GM23338 (cell line): ENCODE measurements around the gene IFT52. TPM values are rescaled to one million over a fixed set of nuclear protein-coding genes. Genes with fewer than 3 reads are reported as not detected.

Experiments
- ATAC-seq: fragments of 200-7000 bp; cut with Tn5 transposase; 3 replicates; pipeline ENCODE4 v1.9.1; 2020
- DNase-seq: peaks from one replicate; pipeline ENCODE4 v3.0.0-alpha.2; 2015; ENCODE audit warnings: low spot score
- H2AFZ ChIP-seq: fragments of 200-600 bp; sonication (generic); 2 replicates; pipeline ENCODE4 v1.8.0; 2016; ENCODE audit warnings: antibody characterized with exemption, mild to moderate bottlenecking, moderate library complexity
- H3F3A ChIP-seq: fragments of 200-600 bp; sonication (generic); replicated peaks from 2 replicates; pipeline ENCODE4 v1.8.0; 2017; ENCODE audit warnings: antibody characterized with exemption, mixed run types, low read depth
- H3K27ac ChIP-seq: fragments of 200-600 bp; sonication (generic); 2 replicates; pipeline ENCODE4 v1.6.1; 2016; ENCODE audit warnings: low read depth
- H3K27me3 ChIP-seq: fragments of 200-600 bp; sonication (generic); 2 replicates; pipeline ENCODE4 v1.8.0; 2016; ENCODE audit warnings: mild to moderate bottlenecking, mixed run types, moderate library complexity; ENCODE audit not compliant: insufficient read depth
- H3K36me3 ChIP-seq: fragments of 200-600 bp; sonication (generic); 2 replicates; pipeline ENCODE4 v1.8.0; 2016; ENCODE audit warnings: mild to moderate bottlenecking; ENCODE audit not compliant: insufficient read depth
- H3K4me1 ChIP-seq: fragments of 200-600 bp; sonication (generic); 2 replicates; pipeline ENCODE4 v1.8.0; 2016; ENCODE audit warnings: mild to moderate bottlenecking, moderate library complexity; ENCODE audit not compliant: insufficient read depth
- H3K4me2 ChIP-seq: fragments of 200-600 bp; sonication (generic); 2 replicates; pipeline ENCODE4 v1.7.1; 2017; ENCODE audit warnings: mixed run types
- H3K4me3 ChIP-seq: fragments of 200-600 bp; sonication (generic); 2 replicates; pipeline ENCODE4 v1.6.1; 2016; ENCODE audit warnings: mixed run types
- H3K79me2 ChIP-seq: fragments of 200-600 bp; sonication (generic); replicated peaks from 2 replicates; pipeline ENCODE4 v1.8.0; 2017; ENCODE audit warnings: mild to moderate bottlenecking; ENCODE audit not compliant: insufficient read depth
- H3K9me2 ChIP-seq: fragments of 200-600 bp; sonication (generic); 2 replicates; pipeline ENCODE4 v1.8.0; 2017; ENCODE audit not compliant: insufficient read depth
- H4K20me1 ChIP-seq: fragments of 200-600 bp; sonication (generic); replicated peaks from 2 replicates; pipeline ENCODE4 v1.8.0; 2017; ENCODE audit warnings: mild to moderate bottlenecking; ENCODE audit not compliant: insufficient read depth
- H3K27ac Mint-ChIP-seq: 2 replicates; pipeline ENCODE4 v1.8.0; 2020; ENCODE audit warnings: inconsistent platforms, mild to moderate bottlenecking, moderate library complexity, mixed read lengths
- H3K27me3 Mint-ChIP-seq: 3 replicates; pipeline ENCODE4 v1.8.0; 2022; ENCODE audit warnings: low read depth, mild to moderate bottlenecking, moderate library complexity, mixed read lengths, inconsistent platforms; ENCODE audit not compliant: insufficient read depth, poor library complexity
- H3K36me3 Mint-ChIP-seq: 3 replicates; pipeline ENCODE4 v1.8.0; 2021; ENCODE audit warnings: low read depth, mild to moderate bottlenecking, inconsistent platforms, moderate library complexity, mixed read lengths
- H3K4me1 Mint-ChIP-seq: 3 replicates; pipeline ENCODE4 v1.8.0; 2020; ENCODE audit warnings: mild to moderate bottlenecking, inconsistent platforms, mixed read lengths
- H3K4me3 Mint-ChIP-seq: 3 replicates; pipeline ENCODE4 v1.8.0; 2021; ENCODE audit warnings: moderate library complexity, mild to moderate bottlenecking, inconsistent platforms, mixed read lengths
- H3K9me3 Mint-ChIP-seq: 3 replicates; pipeline ENCODE4 v1.8.0; 2020; ENCODE audit warnings: moderate library complexity, mild to moderate bottlenecking, inconsistent platforms, mixed read lengths
- CREB1 ChIP-seq: fragments of 250-450 bp; sonication (Bioruptor Pico); IDR thresholded peaks from 2 replicates; pipeline ENCODE4 v1.5.0; 2020; ENCODE audit warnings: low read depth, mild to moderate bottlenecking, moderate library complexity
- EZH2 ChIP-seq: fragments of 200-600 bp; sonication (generic); IDR thresholded peaks from one replicate; pipeline ENCODE4 v1.8.0; 2017; ENCODE audit warnings: antibody characterized with exemption, mild to moderate bottlenecking, low read depth; ENCODE audit not compliant: unreplicated experiment
- ZNF331 ChIP-seq: fragments of 250-450 bp; sonication (Bioruptor Pico); IDR thresholded peaks from 2 replicates; pipeline ENCODE4 v1.5.0; 2020; ENCODE audit warnings: low read depth, mild to moderate bottlenecking, moderate library complexity
- polyA plus RNA-seq: library from polyadenylated mRNA; unstranded; fragments of >200 nt; fragmentation: Nextera tagmentation; extraction: Ambion mirVana; gene quantifications from 2 replicates; pipeline ENCODE4 v1.2.1, GENCODE V29; 2016
- total RNA-seq: library from RNA; depleted of rRNA; stranded (reverse); fragments of >200 nt; shearing (Covaris generic); gene quantifications from 2 replicates; pipeline ENCODE4 v1.2.3, GENCODE V29; 2014
- TF ChIP-seq, protein P1 (sequence below): IDR thresholded peaks from 2 replicates; pipeline ENCODE4 v1.6.1; 2016; ENCODE audit warnings: antibody characterized with exemption
- TF ChIP-seq, protein P2 (sequence below): fragments of 250-450 bp; sonication (Bioruptor Pico); IDR thresholded peaks from 2 replicates; pipeline ENCODE4 v1.5.0; 2020; ENCODE audit warnings: mild to moderate bottlenecking, moderate library complexity

The IFT52 gene
- total and polyA plus RNA-seq, 2 experiments from 2014 or later, result 30.4 to 39.8 TPM

DNA sequence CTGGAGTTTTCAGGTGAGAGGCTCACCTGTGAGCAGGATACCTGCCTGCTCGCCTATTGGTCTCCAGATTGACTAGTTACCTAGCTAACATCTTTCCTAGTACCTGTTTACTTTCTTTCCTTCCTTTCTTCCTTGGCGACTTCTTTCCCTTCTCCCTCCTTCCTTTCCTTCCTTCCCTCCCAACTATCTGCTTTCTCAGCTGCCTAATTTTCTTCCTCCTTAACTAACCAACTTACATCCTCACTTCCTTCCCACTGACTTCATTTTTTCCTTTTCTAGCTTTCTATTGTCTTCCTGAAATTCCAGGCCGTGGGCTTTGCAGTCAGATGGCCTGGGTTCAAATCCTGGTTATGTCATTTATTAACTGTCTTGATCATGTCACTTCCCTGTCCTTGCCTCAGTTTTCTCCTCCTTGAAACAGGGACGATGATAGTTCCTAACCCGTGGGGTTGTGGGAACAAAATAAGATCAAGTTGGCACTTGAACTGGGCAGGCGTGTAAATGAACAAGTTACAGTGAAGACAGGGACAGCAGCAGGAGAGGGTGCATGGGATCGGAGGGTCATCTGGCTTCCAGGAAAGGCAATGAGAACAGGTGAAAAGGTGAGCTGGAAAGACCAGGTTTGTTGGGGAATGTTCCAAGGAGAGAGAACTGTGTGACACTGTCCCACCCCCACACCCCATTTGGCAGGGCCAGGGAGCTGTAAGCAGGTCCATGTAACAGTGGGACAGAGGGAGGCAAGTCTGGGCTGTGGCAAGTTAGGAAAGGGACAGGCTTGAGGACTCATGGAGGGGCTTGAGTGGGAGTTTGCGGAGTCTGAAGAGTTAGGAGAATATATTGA lies 31.4 kb upstream of the IFT52 start:
- no peak for ATAC-seq
- Mint-ChIP-seq H3K9me3 (no peaks in the 10 kb centered on the region), H3K27me3 (peaks cover 5% of the 10 kb centered on the region), H3K4me1 (peaks cover 3% of the 10 kb centered on the region; the same call in 2 of the 3 replicates), H3K27ac (no peak overlapping the region; the same call in 1 of the 2 replicates), H3K4me3 (no peak overlapping the region), H3K36me3 (no peaks in the 10 kb centered on the region)
- no peaks in the 10 kb centered on the region for H3K79me2 ChIP-seq
- H3K4me1 ChIP-seq, result no peaks in the 10 kb centered on the region
- H4K20me1 ChIP-seq, result no peaks in the 10 kb centered on the region
- H3K9me2 ChIP-seq, result no peaks in the 10 kb centered on the region
- no peaks in the 10 kb centered on the region for H3F3A ChIP-seq
- H3K36me3 ChIP-seq, result no peaks in the 10 kb centered on the region
- H3K27ac ChIP-seq, result no peak overlapping the region
- H2AFZ ChIP-seq, result no peak overlapping the region
- TF ChIP-seq EZH2 (no peak), ZNF331 (CRISPR knock-in tag) (no peak), CREB1 (CRISPR knock-in tag) (no peak)
- TF ChIP-seq, protein P1, sequence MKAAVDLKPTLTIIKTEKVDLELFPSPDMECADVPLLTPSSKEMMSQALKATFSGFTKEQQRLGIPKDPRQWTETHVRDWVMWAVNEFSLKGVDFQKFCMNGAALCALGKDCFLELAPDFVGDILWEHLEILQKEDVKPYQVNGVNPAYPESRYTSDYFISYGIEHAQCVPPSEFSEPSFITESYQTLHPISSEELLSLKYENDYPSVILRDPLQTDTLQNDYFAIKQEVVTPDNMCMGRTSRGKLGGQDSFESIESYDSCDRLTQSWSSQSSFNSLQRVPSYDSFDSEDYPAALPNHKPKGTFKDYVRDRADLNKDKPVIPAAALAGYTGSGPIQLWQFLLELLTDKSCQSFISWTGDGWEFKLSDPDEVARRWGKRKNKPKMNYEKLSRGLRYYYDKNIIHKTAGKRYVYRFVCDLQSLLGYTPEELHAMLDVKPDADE, result no peak
- TF ChIP-seq, protein P2, sequence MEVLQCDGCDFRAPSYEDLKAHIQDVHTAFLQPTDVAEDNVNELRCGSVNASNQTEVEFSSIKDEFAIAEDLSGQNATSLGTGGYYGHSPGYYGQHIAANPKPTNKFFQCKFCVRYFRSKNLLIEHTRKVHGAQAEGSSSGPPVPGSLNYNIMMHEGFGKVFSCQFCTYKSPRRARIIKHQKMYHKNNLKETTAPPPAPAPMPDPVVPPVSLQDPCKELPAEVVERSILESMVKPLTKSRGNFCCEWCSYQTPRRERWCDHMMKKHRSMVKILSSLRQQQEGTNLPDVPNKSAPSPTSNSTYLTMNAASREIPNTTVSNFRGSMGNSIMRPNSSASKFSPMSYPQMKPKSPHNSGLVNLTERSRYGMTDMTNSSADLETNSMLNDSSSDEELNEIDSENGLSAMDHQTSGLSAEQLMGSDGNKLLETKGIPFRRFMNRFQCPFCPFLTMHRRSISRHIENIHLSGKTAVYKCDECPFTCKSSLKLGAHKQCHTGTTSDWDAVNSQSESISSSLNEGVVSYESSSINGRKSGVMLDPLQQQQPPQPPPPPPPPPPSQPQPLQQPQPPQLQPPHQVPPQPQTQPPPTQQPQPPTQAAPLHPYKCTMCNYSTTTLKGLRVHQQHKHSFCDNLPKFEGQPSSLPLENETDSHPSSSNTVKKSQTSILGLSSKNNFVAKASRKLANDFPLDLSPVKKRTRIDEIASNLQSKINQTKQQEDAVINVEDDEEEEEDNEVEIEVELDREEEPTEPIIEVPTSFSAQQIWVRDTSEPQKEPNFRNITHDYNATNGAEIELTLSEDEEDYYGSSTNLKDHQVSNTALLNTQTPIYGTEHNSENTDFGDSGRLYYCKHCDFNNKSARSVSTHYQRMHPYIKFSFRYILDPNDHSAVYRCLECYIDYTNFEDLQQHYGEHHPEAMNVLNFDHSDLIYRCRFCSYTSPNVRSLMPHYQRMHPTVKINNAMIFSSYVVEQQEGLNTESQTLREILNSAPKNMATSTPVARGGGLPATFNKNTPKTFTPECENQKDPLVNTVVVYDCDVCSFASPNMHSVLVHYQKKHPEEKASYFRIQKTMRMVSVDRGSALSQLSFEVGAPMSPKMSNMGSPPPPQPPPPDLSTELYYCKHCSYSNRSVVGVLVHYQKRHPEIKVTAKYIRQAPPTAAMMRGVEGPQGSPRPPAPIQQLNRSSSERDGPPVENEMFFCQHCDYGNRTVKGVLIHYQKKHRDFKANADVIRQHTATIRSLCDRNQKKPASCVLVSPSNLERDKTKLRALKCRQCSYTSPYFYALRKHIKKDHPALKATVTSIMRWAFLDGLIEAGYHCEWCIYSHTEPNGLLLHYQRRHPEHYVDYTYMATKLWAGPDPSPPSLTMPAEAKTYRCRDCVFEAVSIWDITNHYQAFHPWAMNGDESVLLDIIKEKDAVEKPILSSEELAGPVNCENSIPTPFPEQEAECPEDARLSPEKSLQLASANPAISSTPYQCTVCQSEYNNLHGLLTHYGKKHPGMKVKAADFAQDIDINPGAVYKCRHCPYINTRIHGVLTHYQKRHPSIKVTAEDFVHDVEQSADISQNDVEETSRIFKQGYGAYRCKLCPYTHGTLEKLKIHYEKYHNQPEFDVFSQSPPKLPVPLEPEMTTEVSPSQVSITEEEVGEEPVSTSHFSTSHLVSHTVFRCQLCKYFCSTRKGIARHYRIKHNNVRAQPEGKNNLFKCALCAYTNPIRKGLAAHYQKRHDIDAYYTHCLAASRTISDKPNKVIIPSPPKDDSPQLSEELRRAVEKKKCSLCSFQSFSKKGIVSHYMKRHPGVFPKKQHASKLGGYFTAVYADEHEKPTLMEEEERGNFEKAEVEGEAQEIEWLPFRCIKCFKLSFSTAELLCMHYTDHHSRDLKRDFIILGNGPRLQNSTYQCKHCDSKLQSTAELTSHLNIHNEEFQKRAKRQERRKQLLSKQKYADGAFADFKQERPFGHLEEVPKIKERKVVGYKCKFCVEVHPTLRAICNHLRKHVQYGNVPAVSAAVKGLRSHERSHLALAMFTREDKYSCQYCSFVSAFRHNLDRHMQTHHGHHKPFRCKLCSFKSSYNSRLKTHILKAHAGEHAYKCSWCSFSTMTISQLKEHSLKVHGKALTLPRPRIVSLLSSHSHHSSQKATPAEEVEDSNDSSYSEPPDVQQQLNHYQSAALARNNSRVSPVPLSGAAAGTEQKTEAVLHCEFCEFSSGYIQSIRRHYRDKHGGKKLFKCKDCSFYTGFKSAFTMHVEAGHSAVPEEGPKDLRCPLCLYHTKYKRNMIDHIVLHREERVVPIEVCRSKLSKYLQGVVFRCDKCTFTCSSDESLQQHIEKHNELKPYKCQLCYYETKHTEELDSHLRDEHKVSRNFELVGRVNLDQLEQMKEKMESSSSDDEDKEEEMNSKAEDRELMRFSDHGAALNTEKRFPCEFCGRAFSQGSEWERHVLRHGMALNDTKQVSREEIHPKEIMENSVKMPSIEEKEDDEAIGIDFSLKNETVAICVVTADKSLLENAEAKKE (CRISPR knock-in tag), result no peak
- DNase-seq, result no peak
- no peak overlapping the region for H3K4me3 ChIP-seq
- H3K27me3 ChIP-seq, result no peaks in the 10 kb centered on the region
- H3K4me2 ChIP-seq, result no peak overlapping the region
